Vagina (tissue), 2 donors: ENCODE data around the gene COL9A3.

Experiments used
- POLR2A ChIP-seq, 2 donors: fragments of 450-650 bp; IDR thresholded peaks; one replicate each; pipeline ENCODE4 v1.6.1; 2017; ENCODE audit warnings: antibody characterized with exemption in 2 of 2, mild to moderate bottlenecking in 2 of 2, moderate library complexity in 2 of 2
- POLR2AphosphoS5 ChIP-seq, 2 donors: sonication (generic); formaldehyde crosslinking; IDR thresholded peaks; one replicate each; pipeline ENCODE4 v1.9.0; 2017; ENCODE audit warnings: antibody characterized with exemption in 2 of 2, mild to moderate bottlenecking in 2 of 2, low read depth in 1 of 2; ENCODE audit not compliant: insufficient read depth in 1 of 2
- TF ChIP-seq, protein P1 (sequence below), 3 experiments: fragments of 450-650 bp in 2 of 3; fragments of 200-600 bp in 1 of 3; sonication (generic) in 1 of 3; IDR thresholded peaks; one replicate each; pipeline ENCODE4 v1.5.1; 2017 to 2019; ENCODE audit warnings: antibody characterized with exemption in 3 of 3, mild to moderate bottlenecking in 2 of 3, moderate library complexity in 2 of 3

GRCh38 chr20:62776035-62776691 lies 40.7 kb upstream of the COL9A3 start:
- TF ChIP-seq POLR2A (IDR thresholded peaks at IDR 0.05), result no peak
- TF ChIP-seq, protein P1, sequence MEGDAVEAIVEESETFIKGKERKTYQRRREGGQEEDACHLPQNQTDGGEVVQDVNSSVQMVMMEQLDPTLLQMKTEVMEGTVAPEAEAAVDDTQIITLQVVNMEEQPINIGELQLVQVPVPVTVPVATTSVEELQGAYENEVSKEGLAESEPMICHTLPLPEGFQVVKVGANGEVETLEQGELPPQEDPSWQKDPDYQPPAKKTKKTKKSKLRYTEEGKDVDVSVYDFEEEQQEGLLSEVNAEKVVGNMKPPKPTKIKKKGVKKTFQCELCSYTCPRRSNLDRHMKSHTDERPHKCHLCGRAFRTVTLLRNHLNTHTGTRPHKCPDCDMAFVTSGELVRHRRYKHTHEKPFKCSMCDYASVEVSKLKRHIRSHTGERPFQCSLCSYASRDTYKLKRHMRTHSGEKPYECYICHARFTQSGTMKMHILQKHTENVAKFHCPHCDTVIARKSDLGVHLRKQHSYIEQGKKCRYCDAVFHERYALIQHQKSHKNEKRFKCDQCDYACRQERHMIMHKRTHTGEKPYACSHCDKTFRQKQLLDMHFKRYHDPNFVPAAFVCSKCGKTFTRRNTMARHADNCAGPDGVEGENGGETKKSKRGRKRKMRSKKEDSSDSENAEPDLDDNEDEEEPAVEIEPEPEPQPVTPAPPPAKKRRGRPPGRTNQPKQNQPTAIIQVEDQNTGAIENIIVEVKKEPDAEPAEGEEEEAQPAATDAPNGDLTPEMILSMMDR (IDR thresholded peaks at IDR 0.05), result no peak
- no peak for TF ChIP-seq POLR2AphosphoS5 (IDR thresholded peaks at IDR 0.05; ENCODE audit: insufficient read depth in 1 of 2, low read depth in 1 of 2)
